HG02885 (cell line): ENCODE measurements around the gene PLCL2.

ENCODE experiments used
- ATAC-seq: cut with Tn5 transposase; IDR thresholded peaks from one replicate; pipeline ENCODE4 v1.9.1; 2021; ENCODE audit warnings: mild to moderate bottlenecking; ENCODE audit not compliant: unreplicated experiment, poor library complexity

PLCL2 gene

DNA sequence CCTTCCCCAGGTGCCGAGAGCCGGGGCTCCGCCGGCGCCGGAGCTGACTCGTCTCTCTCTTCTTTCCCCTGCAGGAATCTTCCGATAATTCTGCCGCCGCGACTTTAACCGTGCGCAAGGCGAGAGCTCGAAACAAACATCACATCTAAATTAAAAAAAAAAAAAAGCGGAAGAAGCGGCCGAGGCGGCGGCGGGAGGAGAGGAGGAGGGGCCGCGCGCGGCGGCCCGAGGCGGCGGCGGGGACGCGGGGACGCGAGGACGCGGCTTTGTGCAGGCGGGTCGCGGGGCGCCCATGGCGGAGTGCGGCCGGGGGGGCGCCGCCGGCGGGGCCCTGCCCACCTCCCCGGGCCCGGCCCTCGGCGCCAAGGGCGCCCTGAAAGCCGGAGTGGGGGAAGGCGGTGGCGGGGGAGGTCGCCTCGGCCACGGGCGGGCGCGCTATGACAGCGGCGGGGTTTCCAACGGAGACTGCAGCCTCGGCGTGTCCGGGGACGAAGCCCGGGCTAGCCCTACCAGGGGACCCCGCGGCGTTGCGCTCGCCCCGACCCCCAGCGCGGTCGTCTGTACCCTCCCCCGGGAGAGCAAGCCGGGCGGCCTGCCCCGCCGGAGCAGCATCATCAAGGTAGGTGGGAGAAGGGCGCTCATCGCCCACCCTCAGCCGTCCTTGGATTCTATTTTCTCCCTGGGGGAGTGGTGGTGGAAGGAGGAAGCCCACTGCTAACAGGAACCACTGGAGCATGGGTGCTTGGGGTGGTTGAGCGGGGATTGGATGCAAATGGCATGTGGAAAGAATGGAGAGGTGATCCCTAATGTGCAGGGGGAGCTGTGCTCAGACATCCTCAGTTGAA lies at the start of gene PLCL2:
Gene PLCL2 (plus strand): TSS at position 208 of the 845 bp plus-strand sequence. CDS start 85 bp downstream, at position 293.
- ATAC-seq = peak; percentile 42

DNA sequence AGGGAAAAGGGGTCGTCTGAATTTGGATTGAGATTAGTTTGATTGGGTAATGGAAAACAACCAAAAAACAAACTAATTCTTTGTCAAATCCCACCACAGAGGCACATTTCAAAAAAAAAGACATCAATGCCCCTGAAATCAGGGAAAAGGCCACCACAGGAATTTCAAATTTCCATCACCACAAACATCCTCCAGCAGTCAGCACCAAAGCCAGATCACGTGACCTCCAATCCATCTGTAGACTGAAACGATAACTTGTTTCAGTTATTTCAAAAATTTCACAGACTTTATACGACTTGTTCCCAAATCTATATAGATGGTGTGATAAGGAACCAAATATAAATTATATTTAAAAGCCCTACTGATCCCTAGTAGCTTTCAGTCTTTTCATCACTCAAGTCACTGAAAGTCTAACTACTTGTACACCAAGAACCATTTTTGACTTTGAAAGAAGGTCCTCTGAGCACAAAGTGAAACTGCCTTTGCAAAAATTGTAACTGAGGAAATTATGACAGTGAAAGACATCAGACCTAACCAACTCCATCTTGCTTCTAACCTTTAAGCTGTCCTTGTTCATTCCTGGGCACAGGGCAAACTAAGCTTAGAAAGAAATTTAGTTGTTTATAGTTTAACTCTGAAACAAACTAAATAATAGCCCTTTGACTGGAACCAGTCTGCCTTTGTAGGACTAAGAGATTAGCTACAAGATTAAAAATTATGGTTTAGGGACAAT lies 48.1 kb upstream of the PLCL2 start:
- no peak for ATAC-seq

DNA sequence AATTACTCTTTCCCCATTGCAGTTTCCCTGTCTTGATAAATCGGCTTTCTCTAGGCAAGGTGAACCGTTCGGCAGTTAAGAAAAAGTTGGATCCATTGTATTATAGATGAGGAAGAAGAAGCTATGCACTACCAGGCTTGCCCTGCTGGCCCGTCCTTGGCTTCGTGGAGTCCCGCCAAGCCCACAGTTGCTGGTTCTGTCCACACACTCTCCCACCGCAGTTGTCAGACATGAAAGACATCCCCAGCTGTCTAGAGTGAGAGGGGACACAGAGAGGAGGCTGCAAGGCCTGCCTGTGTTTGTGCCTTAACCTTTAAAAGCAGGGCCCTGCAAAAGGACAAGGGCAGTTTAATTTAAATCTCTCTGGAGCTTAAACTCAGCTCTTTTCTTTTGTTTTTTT lies 47.2 kb upstream of the PLCL2 start:
- ATAC-seq = no peak

DNA sequence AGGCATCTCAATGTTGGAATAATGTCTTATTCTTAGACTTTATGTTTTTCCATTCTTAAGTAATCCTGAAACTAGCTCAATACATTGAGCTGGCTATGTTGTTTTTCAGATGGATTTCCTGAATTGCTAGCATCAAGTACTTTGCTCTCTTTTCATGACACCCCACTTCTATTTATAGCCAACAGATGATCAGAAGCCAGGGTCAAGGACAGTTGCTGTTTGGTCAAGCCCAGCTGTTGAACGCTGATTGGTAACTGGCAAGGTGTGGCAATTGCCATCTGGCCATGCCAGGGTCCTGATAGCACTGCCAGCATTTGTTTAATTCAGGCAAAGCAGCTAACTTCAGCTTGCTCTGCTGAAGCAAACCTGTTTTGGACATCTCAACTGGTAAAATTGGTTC lies 46.2 kb upstream of the PLCL2 start:
- ATAC-seq = no peak

DNA sequence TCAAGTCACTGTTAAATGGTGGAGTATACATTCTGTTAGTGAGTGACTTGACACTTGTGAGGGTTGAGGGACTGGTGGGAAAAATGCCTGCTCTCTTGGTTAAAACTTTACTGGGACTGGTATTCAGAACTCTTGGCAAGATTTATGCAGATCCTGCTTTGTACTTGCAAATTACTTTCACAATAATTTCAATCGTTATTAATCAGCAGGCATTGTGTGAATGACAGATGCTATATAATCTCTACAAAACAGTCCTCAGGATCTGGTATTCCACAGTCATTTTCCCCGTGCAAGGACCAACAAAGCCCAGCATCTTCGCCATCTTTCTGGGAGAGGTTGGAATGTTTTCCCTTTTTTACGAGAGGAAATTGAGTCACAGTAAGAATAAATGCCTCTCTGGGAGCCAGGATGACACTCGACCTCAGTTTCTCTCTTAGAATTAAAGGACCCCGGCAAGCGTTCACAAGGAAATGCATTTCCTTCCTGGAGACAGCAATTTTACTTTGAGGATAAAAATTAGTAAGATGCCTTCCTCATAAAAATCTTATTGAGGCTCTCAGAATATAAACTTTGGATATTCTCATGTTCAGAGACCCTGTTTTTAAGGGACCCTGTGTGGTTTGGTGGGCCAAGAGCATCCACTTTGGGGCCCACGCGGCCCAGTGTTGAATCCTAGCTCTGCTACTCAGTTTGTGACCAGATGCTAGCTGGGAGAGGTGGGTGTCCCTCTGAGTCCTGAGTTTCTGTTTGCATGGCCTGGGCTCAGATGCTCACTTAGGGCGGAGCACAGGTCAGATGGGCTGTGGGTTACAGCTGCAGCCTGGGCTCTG lies 45.3 kb upstream of the PLCL2 start:
- no peak for ATAC-seq

DNA sequence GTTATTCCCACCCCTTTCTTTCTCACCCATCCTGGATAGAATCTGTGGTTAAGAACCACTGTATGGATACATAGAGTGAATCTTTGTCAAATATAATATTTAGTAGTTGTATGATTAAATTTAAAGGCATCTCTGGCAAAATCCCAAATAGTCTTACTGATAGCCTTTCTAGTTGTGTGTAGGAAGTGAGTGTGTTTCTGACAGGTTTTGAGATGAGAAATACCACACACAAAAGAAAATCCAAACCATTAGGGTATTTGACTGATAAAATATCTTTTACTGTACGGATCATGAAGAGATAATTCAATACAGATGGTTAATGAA lies 44.7 kb upstream of the PLCL2 start:
- no peak for ATAC-seq

DNA sequence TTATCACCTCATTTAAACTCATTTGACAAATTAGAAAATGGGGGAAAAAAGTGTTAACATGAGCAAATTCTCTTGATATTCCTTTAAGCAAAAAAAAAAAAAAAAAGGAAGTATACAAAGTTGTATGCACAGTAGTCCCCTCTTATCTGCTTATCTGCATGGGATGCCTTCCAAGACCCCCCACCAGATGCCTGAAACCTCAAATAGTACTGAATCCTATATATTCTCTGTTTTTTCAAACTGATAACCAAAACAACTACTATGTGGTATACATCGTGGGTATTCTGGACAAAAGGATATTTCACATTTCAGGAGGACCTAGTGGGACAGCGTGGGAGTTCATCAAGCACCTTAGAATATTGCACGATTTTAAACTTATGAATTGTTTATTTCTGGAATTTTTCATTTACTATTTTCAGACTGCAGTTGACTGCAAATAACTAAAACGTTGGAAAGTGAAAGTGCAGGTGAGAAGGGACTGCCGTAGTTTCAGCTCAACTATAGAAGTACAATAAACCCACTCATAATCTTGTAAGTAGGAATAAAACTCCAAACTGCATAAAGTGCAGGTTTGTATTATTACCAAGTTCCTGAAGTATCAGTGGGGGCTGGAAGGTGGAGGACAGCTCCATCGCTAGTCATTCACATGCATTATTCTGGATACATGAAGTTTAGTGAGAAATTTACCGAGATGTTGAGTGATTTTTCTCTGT lies 43.6 kb upstream of the PLCL2 start:
- no peak for ATAC-seq

DNA sequence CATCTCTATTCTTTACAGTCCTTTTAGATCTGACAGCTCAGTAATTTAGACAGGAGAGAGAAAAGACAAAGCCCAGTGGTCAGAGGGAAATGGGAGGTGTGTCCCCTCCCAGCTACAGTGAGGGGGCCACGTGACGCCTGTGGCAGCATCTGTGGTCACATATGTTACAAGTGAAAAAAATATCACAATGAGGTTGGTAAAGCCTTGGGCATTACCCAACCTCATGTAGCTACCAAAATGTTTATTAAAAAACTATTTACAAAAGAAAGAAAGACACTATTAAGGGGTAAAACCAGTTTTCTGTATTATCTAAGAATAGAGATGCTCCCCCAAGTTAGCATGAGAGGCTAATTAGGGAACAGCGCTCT lies 42.9 kb upstream of the PLCL2 start:
- peak; percentile 68 for ATAC-seq

DNA sequence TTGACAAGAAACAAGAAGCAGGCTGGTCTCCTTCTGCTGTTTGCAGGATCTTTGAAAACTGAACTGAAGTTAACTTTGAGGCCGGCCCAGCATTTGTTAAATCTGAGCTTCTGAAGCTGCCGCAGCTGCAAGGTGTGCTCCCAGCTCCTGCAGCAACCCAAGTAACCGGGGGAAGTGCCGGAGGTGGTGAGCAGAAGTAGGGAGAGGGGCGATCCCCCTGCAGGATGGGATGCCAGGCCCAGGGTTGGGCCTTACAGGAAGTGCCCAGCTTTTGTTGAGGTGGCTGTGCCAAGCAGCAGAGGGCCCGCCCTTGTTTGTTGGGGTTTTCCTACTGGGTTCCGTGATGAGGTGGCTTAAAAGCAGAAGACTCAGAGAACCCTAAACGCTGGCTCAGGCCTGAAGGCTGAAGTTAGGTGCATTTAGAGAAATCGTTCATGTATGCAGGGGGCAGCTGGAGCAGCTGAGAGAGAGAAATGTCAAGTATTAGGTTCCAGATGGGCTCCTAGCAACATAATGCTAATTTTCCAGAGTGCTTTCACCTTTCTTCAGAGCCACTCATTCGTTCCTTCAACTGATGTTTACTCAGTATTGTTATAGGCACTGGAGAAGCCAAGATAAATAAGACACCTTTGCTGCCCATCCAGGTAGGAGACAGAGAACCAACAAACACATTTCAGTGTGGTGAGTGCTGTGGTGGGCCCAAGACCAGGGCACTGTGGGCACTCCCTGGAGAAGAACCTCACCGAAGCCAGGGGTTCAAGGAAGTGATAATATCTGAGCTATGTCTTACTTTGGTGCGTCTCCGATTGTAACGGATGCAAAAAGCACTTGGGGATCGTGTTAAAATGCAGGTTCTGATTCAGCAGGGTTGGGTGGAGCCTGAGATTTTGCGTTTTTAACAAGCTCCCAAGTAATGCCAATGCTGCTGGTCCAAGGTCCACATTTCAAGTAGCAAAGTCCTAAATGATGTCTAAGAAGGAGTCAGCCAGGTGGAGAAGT lies 42.2 kb upstream of the PLCL2 start:
- peak; percentile 78 for ATAC-seq

DNA sequence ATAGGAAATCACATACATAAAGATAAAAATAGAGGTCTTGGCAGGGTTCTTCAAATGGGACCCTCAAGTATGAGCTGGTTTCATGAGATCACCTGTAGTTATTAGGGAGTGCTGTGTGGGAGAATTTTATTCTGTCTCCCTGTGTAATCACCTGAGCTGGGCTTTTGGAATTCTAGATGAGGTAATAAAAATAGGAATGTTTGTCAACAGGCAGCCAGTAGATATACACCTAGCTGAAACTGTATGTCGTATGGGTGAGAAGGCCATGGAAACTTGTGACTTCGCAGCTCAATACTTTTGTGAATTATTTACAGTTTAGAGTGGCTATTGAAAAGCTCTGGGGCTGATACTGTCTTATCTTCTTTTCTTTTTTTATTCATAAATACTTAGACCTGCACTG lies 40.5 kb upstream of the PLCL2 start:
- no peak for ATAC-seq

DNA sequence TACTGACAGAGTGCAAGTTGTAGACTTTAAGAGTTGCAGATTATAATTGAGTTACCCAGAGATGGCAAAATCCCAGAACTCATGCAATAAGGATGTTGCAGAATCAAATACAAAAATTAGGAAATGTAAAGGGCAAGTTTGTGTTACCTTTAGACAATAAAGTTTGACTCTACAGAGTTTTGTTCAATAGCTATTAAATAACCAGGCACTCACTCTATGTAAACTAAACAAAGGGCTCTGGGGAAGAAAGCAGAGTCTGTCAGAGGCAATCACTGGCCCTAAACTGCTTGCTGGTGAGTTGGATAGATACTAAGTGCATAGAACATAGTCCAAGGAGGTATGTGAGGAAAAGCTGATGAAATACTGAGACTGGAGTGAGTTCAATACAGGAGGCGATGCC lies 40.0 kb upstream of the PLCL2 start:
- ATAC-seq = no peak

DNA sequence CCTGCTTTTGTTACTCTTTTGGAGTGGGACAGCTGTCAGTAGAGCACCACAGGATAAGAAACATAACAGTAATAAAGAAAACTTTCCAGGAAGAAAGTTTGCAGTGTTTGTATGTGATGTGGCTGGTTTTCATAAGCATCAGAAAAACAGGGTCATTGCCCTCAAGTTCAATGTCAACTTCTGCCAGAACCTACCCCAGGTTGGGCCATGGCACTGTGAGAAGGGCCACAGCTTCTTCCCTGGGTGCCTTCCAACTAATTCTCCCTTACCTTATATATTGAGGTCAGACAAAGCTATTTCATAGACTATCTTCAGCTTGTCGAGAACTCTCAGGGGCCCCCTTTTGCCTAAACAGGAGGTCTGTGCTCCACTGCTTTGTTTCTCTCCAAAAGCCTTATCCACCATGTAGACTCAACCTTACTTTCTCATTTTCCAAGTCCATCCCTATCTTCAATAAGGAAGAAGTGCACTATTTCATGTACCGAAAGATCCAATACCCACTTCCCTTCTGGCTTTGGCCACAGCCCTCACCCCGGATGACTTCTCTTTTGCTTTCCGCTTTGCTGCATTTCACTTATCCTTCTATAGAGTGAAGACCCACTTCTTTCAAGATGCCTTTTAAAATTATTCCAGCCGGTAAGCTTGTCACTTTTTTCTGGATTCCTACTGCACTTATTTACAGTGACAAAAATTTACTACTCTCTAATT lies 38.2 kb upstream of the PLCL2 start:
- ATAC-seq = no peak

DNA sequence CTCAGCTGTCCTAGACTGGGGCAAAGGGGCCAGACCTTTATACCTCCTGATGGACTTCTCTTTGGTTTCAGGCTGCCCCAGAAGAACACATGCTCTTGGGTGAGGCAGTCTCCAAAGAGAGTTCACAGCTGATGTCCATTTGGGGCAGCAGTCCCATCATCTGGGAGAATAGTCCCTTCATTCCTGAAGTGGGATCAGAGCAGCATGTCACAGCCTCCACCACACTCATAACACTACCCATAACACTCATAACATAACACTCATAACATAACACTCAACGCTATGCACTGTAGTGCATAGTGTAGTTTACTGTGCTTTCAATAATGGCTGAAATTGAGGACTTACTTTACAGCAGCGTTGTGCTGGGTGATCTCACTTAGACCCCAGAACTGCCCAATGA lies 36.7 kb upstream of the PLCL2 start:
- ATAC-seq = peak; percentile 61

DNA sequence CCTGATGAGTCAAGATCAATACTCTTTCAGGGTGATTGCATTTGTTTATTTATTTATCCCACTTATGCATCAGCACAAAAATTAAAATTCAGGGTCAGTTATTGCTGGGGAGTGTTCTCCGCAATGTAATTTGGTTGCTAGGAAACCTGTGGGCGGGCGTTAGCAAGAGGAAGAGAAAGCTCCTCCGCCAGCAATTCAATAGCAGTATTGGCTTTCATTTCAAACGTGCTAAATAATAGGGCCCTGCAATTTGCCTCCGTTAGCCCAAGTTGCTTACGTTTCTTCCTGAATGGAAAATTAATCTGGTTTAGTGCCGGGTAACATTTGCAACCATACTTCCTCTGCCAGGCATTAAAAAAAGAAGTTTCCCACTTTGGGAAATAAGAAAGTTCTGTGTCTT lies 35.5 kb upstream of the PLCL2 start:
- peak; percentile 90 for ATAC-seq

DNA sequence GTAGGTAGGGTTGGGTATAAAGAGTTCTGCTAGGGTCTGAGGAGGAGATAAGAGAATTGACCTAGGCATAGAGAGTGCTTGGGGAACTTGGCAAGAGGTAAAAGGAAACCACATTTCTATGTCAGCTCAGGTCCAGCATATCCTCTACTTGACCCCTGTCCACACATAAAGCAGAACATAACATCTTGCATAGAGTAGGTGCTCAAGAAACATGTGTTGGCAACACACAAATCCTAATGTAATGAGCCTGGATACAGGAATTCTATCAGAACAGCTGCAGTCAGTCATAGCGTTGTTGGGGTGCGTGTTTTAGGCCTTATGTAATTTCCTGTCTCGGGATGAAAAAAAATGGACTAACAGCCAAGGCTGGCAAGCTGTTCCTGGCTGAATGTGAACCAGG lies 35.0 kb upstream of the PLCL2 start:
- no peak for ATAC-seq

DNA sequence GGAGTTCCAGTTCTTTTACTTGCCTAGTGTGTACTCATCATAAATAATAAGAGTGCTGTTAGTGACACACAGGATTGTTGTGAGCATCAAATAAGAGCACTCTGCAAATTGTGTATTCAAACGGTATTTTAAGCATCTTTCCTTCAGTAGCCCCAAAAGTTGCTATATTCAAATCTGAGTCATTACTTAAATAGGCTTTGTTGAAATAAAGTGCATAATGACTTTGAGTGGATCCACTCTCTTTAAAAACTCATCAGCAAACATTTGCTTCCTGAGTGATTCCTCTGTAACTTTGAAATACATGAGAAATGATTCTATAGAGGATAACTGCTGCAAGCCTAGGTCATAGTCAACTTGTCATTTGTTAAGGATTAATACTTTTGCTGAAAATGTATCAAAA lies 29.3 kb upstream of the PLCL2 start:
- no peak for ATAC-seq

DNA sequence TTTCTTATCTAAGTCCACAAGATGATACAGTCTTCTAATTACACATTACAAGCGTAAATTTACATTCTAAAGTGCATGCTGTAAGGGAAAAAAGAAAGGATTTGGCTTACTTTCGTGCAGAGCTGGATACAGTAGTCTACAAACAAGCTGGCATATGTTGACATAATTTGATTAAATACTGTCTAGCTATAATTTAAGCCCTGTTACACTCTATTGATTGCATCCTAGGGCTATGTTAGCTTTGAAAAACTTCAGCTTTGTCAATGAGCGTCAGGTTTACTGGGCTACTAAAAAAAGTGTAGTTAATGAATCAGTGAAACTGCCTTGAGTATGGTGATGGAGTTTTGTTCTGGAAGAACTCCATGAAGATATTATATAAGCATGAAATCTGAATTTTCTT lies 24.5 kb upstream of the PLCL2 start:
- ATAC-seq = no peak

DNA sequence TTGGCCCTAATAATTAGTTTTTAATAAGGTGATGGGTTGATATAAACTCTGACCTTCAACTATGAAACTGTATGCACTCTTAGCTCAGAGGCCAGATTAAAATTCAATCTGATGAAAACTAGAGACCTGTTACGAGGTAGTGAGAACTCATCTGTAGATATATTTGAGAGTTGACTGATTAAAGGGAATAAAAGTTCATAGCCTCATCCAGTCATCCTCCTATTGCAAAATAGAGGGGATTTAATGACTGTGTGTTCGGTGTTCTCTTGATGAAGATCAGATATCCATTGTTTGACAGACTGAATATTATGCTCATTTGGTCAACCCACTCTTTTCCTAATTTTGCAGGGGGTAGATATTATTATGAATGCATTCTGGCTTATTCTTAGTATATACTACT lies 23.3 kb upstream of the PLCL2 start:
- ATAC-seq = no peak
